HuH-7.5 (cell line): Measurements from ENCODE around the gene CST9.
"Not testable (repeated sequence)": the region's sequence is repeated elsewhere in the genome, so short reads cannot be mapped to it uniquely, and the experiment has no call there.

Source experiments
- DNase-seq: peaks from one replicate; pipeline ENCODE4 v3.0.0; 2011; ENCODE audit warnings: low spot score

CST9 gene

GRCh38 chr20:23587631-23588030 lies 18.1 kb downstream of the CST9 start:
- DNase-seq, result no peak

GRCh38 chr20:23586735-23587525 lies 18.8 kb downstream of the CST9 start:
- DNase-seq, result no peak

DNA sequence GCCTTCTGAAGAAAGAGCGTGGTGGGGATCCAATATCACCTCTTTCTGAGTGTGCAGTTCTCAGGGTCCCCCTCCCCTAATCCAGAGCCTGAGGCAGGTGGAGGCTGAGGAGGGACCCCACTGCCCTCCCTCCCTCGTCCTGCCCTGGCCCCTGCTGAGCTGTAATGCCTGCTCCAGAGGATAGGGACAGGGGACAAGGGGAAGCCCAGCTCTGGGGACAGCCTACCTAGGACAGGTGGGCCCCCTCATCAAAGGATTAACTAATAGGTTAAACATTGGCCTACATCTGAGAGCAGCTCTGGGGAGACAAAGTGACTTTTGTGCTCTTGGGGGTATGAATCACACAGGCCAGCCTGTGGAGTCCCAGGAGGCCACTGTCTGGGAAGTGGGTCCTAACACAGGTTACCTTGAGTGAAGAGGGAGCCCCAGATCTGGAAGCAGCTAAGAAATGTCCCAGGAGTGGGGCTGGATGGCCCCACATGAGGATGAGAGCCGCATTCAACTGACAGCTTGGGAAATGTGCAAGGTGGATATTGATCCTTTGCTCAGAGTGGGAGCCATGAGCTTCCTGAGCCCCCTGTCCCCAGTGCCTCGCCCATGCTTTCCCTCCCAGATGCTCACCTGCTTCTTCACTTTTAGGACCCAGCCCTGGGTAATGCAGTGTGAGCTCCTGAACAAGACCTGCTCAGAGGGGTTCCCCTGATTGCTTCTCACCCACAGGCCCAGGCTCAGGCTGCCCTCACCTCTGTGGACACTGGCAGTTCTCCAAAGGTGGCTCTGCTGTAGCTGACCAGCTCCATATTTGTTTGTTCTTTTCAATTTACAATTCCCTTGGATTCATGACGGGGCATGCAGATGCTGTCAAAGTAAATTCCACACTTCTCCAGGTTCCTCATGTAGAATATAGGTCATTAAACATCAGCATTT lies 19.6 kb downstream of the CST9 start:
- DNase-seq, result no peak

DNA sequence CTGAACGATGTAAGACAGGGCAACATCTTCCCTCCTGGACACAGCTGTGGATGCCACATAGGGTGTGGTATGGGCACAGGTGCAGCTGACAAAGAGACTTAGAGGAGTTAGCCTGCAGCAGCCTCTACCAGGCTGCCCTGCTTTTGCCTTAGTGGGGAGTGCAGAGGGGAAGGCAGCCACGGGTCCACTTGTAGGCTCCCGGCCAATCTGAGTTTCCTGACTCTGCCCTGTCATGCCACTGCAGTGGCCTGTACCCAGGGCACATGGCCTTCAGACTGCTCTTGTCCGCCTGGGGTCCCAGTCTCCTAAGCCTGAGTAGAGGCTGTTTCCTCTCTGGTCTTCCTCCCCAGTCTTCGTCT lies 20.3 kb downstream of the CST9 start:
- no peak for DNase-seq

- DNase-seq, result no peak
Observed at GRCh38 chr20:23584434-23585199, 21.1 kb downstream of the CST9 start.

- no peak for DNase-seq
Observed at GRCh38 chr20:23583526-23583925, 22.2 kb downstream of the CST9 start.

GRCh38 chr20:23582293-23582692 lies 23.4 kb downstream of the CST9 start:
- DNase-seq, result no peak

- not testable (repeated sequence) for DNase-seq
Observed at GRCh38 chr20:23581833-23582232, 23.9 kb downstream of the CST9 start.

DNA sequence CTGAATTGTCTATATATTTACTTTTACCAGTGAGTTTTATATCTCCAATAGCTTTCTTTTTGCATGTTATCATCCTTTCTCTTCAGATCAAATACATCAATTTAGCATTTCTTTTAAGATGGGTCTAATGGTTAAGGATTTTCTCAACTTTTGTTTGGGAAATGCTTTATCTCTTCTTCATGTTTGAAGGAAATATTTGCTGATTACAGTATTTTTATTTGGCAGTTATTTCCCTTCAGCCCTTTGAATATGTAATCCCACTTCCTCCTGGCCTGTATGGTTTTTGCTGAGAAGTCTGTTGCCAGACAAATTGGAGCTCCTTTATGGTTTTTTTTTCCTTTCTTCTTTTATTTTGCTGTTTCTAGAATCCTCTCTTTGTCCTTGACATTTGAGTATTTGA lies 30.7 kb downstream of the CST9 start:
- DNase-seq, result no peak

DNA sequence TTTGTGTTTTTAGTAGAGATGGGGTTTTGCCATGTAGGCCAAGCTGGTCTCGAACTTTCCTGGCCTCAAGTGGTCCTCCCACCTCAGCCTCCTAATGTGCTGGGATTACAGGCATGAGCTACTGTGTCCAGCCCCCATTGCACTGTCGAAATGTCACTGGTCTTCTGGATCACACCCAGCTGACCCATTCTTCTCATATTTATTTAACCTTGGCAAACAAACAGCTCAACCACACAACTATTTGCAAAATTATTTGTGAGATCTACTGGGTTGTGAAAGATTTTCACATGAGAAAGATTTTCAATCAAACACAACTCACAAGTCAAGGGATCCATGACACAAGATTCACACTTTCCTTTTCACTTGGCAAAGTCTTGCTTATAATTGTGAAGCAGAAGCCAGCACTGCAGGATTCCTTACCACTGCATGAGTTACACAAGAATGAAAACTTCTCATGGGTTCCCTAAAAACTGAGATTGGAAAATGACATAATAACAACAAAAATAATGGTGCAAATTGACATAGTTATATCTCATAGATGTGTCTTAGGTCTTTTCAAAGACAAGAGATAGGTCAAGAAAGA lies 35.4 kb downstream of the CST9 start:
- DNase-seq, result no peak

DNA sequence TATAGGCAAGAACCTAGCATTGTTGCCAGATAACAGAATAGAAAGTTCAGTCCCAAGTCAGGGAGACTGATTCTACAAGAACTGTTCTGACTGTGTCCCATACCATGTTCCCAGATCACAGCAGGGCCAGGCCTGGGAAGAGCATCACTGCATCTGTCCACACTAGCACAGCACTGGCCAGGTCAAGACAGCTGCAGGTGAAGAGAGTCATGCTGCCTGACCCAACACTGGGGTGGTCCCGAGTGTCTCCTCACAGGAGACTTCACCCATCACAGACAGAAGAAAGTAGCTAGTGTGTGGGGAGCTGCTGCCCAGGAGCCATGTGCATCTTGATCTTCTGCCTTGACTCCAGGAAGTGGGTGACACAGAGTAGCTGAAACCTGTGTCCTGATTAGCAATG lies 36.1 kb downstream of the CST9 start:
- no peak for DNase-seq

DNA sequence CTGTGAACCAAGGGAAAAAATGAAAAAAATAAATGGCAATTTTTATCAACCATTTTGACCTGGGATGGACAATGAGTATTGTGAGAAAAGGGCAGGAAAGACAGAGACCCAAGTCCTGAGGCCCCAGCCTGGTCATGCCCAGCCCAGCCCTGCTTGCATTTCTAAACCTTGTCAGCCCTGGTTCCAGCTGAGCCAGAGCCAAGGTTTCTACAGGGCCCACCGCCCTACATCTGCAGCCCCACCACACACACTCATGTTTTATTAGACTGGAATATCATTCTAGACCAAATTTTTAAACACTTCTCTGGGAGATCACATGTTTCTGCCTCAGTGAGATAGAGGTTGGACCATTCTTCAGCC lies 36.8 kb downstream of the CST9 start:
- DNase-seq, result no peak

DNA sequence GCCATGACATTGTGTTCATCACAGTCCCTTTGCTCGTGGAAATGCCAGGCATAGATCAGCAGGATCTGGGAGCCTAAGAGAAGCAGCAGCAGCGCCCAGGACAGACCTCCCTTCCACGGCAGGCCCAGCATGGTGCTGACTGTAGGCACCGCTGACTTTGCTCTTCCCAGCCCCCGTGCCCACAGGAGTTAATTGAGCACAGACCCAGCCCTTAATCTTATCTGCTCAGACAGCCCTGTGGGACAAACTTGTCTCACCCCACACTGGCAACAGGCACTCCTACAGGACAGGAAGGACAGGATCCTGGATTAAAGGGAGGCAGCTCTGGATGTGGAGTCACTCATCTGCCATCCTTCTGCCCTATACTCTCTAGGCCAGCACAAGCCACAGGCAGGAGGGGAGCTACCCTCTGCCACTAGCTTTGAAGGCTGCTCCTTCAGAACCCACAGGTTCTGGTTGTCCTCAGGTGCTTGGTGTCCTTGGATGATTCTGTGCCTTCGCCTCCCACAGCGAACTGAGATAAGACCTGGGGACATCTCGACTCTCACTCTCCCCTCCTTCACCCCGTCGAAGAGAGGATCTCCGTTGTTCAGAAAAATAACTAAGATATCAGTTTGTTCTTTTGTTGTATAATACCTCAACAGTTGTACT lies 37.3 kb downstream of the CST9 start, which contains the start of gene CST9L:
Gene CST9L, minus strand, starts transcription at position 165 of the 651 bp plus-strand sequence. Its CDS starts 34 bp downstream, at position 131.
- DNase-seq, result no peak

DNA sequence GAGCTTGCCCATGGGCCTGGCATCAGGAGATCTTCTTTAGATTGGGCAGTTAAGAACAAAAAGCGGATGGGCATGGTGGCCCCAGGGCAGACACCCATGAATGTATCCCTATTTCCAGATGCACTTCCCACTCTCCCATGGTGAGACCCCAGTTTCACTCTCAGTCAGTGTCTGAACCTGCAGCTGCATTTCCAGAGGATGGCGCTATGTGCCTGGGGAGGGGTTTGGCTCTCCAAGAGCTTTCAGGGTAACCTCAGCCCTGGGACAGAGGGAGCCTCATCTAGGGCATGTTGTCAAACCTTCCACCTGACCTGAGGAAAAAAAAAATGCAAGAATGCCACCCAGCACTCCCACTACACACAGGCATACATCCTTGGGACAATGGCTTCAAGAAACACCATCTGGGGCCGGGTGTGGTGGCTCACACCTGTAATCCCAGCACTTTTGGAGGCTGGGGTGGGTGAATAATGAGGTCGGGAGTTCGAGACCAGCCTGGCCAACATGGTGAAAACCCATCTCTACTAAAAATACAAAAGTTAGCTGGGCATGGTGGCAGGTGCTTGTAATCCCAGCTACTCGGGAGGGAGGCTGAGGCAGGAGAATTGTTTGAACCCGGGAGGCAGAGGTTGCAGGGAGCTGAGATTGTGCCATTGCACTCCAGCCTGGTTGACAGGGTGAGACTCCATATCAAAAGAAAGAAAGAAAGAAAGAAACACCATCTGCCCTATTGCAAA lies 39.4 kb downstream of the CST9 start:
- no peak for DNase-seq

GRCh38 chr20:23565503-23566045 lies 40.1 kb downstream of the CST9 start:
- no peak for DNase-seq

GRCh38 chr20:23564927-23565326 lies 40.8 kb downstream of the CST9 start:
- DNase-seq, result no peak

DNA sequence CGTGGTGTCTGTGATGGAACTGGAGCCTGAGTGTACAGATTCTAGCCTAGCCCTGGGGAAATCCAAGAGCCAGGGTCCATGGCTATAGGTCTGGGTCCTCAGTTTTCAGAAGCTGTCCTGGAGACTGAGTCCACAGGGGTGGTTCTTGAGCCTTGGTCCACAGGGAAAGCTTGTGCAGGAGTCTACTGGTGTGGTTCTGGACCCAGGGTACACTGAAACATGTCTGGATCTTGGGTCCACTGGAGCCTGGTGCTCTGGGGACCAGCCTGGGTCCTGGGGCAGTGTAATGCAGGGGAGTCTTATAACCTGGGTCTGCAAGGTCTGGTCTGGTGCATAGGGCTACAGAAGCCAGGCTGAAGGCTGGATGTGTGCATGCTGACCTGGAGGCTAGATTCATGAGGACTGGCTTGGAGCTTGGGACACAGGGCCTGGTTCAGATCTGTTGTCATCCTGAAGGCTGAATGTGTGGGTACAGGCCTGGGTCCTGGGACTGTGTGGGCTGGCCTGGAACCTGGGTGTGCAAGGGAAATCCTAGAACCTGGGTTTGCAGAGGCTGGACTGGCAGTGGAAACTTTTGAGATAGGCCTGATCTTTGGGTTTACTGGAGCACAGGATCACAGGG lies 42.9 kb downstream of the CST9 start:
- DNase-seq, result no peak

- no peak for DNase-seq
Observed at GRCh38 chr20:23554401-23554800, 51.3 kb downstream of the CST9 start.
